KOPT-K1 (cell line): ENCODE results near the gene SLC6A8.
A peak's percentile ranks its signal among the peaks of the same experiment; 100 is the strongest.
"Not testable (repeated sequence)": the region's sequence is repeated elsewhere in the genome, so short reads cannot be mapped to it uniquely, and the experiment has no call there.

Experiments
- H3K27ac ChIP-seq: fragments of 200-600 bp; sonication (generic); 2 replicates; pipeline ENCODE4 v1.5.1; 2016; ENCODE audit warnings: antibody characterized with exemption, mild to moderate bottlenecking, low read depth, low read length; ENCODE audit not compliant: poor library complexity, severe bottlenecking
- H3K36me3 ChIP-seq: fragments of 200-600 bp; sonication (generic); 2 replicates; pipeline ENCODE4 v1.5.1; 2017; ENCODE audit warnings: antibody characterized with exemption, mild to moderate bottlenecking, low read length, moderate library complexity; ENCODE audit not compliant: insufficient read depth
- H3K9me3 ChIP-seq: fragments of 200-600 bp; sonication (generic); 2 replicates; pipeline ENCODE4 v1.5.1; 2017; ENCODE audit warnings: antibody characterized with exemption, low read length, mild to moderate bottlenecking; ENCODE audit not compliant: insufficient read depth, poor library complexity, severe bottlenecking

The SLC6A8 gene

GRCh38 chrX:153703036-153703370 lies 15.3 kb downstream of the SLC6A8 start:
- H3K36me3 ChIP-seq: peaks cover 73% of the 10 kb centered on the region
- no peak overlapping the region for H3K27ac ChIP-seq
- H3K9me3 ChIP-seq: no peaks in the 10 kb centered on the region

- H3K27ac ChIP-seq: no peak overlapping the region
- peaks cover 74% of the 10 kb centered on the region for H3K36me3 ChIP-seq
- H3K9me3 ChIP-seq: no peaks in the 10 kb centered on the region
Observed at GRCh38 chrX:153704021-153704526, 16.3 kb downstream of the SLC6A8 start.

- not testable (repeated sequence) for H3K27ac ChIP-seq, H3K9me3 ChIP-seq
- peaks cover 79% of the 10 kb centered on the region for H3K36me3 ChIP-seq
Observed at GRCh38 chrX:153704631-153705402, 17.1 kb downstream of the SLC6A8 start.

- H3K27ac ChIP-seq, H3K9me3 ChIP-seq: not testable (repeated sequence)
- H3K36me3 ChIP-seq: peaks cover 86% of the 10 kb centered on the region
Observed at GRCh38 chrX:153705403-153706060, 17.8 kb downstream of the SLC6A8 start.

GRCh38 chrX:153706799-153707198 lies 19.1 kb downstream of the SLC6A8 start:
- Histone ChIP-seq H3K36me3 (peaks cover 88% of the 10 kb centered on the region), H3K9me3 (no peaks in the 10 kb centered on the region), H3K27ac (no peak overlapping the region)

- H3K36me3 ChIP-seq: peaks cover 84% of the 10 kb centered on the region
- H3K27ac ChIP-seq: no peak overlapping the region
- no peaks in the 10 kb centered on the region for H3K9me3 ChIP-seq
Observed at GRCh38 chrX:153707406-153707805, 19.7 kb downstream of the SLC6A8 start.

- Histone ChIP-seq H3K27ac (no peak overlapping the region), H3K9me3 (no peaks in the 10 kb centered on the region), H3K36me3 (peaks cover 84% of the 10 kb centered on the region)
Observed at GRCh38 chrX:153708415-153708814, 20.7 kb downstream of the SLC6A8 start.

DNA sequence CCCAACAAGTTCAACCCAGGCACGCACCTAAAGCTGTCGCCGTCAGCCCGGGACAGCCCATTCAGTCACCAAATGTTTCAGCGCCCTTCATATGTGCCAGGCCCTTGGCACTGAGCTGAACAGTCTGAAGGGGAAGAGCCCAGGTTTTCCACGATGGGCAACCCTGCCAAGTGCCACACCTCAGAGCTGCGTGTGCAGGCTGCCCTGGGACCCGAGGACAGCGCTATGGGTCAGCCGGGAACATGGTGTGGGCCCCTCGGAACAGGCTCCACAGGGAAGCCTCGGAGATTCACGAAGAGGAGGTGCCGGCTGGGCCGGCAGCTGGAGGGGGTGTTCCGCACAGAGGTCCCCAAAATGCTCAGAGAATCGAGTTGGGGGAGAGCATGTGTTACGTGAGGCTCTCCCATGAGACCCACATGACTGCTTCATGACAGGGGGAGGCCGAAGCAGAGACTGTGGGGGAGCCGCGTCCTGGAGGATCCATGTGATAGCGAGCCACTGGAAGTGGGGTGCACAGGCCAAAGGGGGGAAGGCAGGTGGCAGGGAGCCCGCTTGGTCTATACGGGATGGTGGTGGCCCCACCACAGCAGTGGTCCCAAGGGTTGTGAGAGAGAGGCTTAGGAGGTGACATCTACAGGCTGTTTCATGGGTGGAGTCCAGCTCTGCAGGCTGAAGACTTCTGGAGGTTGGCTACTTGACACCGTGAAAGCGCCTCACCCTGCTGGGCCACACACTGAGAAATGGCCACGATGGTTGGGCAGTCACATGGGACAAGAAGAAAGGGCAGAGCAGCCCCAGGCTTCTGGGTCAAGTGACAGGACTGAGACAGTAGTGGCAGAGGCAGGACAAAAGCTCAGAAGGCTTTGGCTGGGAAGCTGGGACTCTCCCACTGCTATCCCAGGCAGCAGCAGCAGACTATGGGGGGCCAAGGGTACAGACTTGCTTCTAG lies 22.3 kb downstream of the SLC6A8 start:
- Histone ChIP-seq H3K27ac (no peak overlapping the region), H3K9me3 (no peaks in the 10 kb centered on the region), H3K36me3 (peaks cover 85% of the 10 kb centered on the region)

DNA sequence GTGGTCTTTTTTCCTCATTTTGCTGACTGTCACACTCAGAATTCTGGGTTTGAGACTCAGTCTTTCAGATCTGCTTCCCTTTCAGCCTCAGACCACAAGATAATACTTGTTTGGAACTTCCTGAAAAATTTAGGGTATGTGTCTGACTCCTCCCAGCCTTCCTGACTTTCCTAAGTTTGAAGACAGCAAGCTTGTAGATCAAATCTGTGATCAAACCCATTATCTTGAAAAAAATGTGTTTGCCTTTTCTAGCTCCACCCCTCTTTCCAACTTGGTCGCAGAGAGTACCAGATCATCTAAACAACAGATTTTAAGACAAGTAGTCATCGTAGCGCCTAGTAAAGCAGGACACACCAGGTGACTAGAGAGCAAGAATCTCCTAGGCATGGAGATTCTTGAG lies 26.5 kb downstream of the SLC6A8 start:
- H3K36me3 ChIP-seq: peaks cover 94% of the 10 kb centered on the region

DNA sequence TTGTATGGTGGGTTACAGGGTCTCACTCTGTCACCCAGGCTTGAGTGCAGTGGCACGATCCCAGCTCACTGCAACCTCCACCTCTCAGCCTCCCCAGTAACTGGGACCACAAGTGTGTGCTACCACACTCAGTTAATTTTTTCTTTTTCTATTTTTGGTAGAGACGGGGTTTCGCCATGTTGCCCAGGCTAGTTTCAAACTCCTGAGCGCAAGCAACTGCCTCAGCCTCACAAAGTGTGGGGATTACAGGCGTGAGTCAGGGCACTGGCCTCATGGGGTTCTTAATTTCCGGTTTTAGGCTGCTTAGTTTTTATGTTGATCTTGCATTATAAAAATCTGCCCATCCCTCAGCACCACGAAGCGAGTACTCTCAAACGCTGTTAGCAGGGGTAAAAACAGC lies 29.7 kb downstream of the SLC6A8 start:
- peaks cover 95% of the 10 kb centered on the region for H3K36me3 ChIP-seq
- H3K9me3 ChIP-seq: no peaks in the 10 kb centered on the region
- H3K27ac ChIP-seq: no peak overlapping the region

More for the DNA sequence above, 26.5 kb downstream of the SLC6A8 start:
- Histone ChIP-seq H3K9me3 (no peaks in the 10 kb centered on the region), H3K27ac (no peak overlapping the region)

- Histone ChIP-seq H3K36me3 (peaks cover 83% of the 10 kb centered on the region), H3K27ac (no peak overlapping the region), H3K9me3 (no peaks in the 10 kb centered on the region)
Observed at GRCh38 chrX:153719238-153719637, 31.5 kb downstream of the SLC6A8 start.

DNA sequence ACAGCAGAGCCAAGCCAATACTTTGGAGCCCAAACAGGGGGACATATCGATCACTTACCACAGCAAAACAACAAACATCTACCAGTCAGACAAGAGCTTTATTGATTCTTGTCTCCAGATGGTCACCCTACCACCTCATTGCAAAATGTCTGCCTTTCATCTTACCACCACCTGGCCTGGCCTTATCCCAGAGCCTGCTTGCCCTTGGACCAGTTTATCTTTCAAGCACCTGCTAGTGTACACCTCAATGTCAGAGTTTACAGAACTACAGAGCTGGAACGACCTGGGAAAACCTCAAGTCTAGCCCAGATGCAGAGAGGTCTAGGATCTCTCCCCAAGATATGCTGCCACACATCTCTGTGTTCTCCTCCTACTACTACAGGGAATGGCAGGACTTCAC lies 32.0 kb downstream of the SLC6A8 start:
- Histone ChIP-seq H3K27ac (no peak overlapping the region), H3K9me3 (no peaks in the 10 kb centered on the region), H3K36me3 (peaks cover 78% of the 10 kb centered on the region)

- H3K9me3 ChIP-seq: no peaks in the 10 kb centered on the region
- peak overlapping the region; percentile 82 for H3K27ac ChIP-seq
- H3K36me3 ChIP-seq: peaks cover 49% of the 10 kb centered on the region
Observed at GRCh38 chrX:153722704-153723350, 35.1 kb downstream of the SLC6A8 start.

DNA sequence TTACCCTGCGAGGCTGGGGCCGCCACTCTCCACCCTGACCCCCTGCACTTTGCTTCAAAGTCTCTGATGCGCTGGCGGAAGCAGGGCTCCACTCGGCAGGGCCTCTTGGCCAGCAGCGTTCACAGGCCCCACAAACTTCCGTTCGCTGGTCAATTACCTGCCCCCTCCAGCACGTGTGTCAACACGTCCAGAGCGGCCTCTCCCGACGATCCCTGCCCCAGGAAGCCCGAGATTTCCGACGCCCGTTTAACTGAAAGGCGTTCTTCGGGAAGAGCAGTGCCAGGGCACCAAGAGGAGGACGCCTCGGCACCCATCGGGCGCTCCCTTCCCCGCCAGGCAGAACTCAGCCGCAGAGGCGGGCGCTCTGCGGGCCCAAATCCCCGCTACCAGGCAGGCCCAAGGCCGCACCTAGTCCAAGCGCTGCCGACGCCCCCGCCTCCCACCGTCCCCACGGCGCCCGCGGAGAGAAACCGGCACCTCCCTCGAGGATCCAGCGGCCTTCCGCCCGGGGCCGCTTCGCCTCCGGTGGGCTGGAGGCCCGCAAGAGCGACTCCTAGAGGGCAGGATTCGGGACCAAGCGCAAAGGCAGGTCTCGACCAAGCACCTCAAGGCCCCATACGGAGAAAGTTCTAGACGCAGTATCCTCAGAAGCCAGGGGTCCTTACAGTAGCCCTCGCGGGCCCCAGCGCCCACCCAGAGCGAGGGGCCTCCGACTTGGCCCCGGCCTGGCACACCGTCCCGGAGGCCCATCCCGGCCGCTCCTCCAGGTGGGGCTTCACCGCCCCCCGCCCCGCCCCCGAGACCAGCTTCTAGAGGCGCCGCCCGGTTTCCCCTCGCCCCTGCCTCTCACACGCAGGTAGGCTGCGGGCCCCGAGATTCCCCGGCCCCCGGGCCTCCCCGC lies 35.9 kb downstream of the SLC6A8 start:
- Histone ChIP-seq H3K9me3 (no peaks in the 10 kb centered on the region), H3K36me3 (peaks cover 42% of the 10 kb centered on the region), H3K27ac (peak overlapping the region; percentile 82)
